SHP77 treated with DMSO at 0.1 percent for 48 hours (cell line): Measurements from ENCODE around the gene SHLD1.

Experiments used
- DNase-seq: peaks from one replicate; lab custom pipeline; 2025; lab: John Stamatoyannopoulos, UW

SHLD1 gene

GRCh38 chr20:5820738-5821137 lies 70.5 kb downstream of the SHLD1 start:
- no peak for DNase-seq

- no peak for DNase-seq
Observed at GRCh38 chr20:5821627-5822215, 71.5 kb downstream of the SHLD1 start.

DNA sequence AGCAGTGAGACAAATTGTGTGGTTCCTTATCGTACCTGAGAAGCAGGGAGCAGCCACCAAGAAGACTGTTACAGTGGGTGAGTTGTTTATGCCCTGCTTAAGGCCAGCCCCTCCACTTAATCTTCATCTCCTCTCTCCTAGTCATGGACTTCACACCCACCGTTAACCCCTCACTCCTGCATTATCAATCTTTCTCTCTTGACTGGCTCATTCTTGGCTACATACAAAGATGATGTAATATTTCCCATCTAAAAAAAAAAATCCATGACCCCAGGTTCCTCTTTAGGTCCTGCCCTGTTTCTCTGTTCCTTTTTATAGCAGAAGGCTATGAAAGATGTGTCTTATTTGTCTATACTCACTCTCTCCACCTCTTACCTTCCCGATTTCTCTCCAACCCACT lies 72.4 kb downstream of the SHLD1 start:
- DNase-seq = no peak

GRCh38 chr20:5825130-5825719 lies 75.0 kb downstream of the SHLD1 start:
- no peak for DNase-seq

GRCh38 chr20:5827098-5827853 lies 77.1 kb downstream of the SHLD1 start:
- DNase-seq = no peak

DNA sequence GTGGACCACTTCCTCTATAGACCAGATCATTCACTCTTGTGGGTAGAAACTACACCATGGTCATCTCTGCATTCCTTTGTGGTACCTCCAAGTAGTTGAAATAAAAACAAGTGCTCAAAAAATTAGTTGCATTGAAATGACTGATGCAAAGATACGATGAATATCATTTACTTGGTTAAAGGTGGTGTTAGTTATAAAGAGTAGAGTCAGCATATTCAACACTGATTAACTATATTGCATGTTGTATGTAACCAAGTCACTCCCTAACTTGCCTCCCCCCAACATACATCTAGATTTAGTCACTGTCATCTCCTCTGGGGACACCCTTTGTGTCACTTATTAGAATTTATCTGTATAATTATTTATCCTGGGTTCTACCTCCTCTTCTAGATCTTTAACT lies 77.7 kb downstream of the SHLD1 start:
- DNase-seq = no peak

- DNase-seq = no peak
Observed at GRCh38 chr20:5829241-5829809, 79.1 kb downstream of the SHLD1 start.

DNA sequence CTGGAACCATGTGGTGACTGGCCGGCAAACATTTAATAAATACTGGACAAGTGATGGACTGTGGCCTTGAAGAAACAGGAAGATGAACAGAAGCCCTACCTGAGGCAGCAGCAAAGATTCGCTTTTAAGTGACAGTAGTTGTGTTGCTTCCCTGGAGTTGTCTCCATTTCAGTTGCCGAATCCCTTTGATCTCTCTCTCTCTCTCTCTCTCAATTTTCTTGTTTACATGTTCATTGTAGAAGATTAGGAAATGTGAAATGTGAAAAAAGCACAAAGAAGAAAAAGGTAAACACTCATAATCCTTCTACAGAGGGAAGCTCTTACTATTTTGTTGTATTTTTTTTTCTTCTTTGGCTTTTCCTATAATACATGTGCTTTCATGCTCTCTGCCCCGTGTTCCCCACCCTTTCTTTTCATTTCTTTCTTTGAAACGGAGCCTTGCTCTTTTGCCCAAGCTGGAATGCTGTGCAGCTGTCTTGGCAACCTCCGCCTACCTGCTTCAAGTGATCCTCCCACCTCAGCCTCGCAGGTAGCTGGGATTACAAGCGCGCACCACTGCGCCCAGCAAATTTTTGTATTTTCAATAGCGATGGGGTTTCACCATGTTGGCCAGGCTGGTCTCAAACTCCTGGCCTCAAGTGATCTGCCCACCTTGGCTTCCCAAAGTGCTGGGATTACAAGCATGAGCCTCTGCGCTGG lies 81.5 kb downstream of the SHLD1 start:
- no peak for DNase-seq

DNA sequence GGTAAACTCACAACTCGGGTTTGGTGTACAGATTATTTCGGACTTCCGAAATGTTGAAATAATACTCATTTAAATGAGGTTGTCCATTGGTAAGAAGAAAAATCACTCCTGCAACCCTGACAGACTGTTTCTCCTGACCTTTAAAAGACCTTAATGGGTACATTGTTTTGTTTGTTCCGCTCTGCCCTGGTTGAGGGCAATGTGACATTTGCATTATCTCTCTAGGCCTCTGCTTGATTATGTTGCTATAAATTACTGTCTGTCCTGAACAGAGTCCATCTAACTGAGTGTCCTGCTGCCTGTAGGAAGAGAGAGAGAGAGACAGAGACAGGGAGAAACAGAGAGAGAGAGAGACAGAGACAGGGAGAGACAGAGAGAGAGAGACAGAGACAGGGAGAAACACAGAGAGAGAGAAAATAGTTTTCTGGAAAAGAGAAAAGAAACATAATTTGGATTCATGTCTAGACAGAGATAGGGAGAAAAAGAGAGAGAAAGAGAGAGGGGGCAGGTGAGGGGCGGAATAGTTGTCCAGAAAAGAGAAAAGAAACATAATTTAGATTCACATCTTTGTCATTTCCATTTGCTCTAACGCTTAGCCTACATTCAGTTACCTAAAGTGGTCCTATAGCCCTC lies 83.2 kb downstream of the SHLD1 start:
- DNase-seq = peak; percentile 65

DNA sequence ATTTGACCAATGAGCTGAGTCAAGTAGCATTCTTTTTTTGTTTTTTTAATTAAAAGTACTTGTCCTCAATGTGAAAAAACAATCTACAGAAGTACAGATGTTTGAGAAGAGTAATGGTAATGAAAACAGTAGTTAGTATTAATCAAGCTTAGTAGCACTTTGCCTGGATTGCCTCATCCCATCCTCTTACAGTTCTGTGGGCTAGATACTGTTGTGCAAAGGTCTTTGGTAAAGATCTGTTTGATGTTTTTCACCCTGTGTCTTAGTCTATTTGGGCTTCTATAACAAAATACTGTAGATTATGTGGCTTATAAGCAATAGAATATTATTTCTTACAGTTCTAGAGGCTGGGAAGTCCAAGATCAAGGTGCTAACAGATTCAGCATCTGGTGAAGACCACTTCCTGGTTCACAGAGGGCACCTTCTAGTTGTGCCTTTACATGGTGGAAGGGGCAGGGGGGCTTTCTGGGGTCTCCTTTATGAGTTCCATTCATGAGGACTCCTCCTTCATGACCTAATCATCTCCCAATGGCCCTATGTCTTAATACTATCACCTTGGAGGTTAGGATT lies 84.3 kb downstream of the SHLD1 start:
- DNase-seq = no peak

GRCh38 chr20:5835321-5835821 lies 85.2 kb downstream of the SHLD1 start:
- peak; percentile 76 for DNase-seq

- no peak for DNase-seq
Observed at GRCh38 chr20:5835871-5836270, 85.7 kb downstream of the SHLD1 start.

DNA sequence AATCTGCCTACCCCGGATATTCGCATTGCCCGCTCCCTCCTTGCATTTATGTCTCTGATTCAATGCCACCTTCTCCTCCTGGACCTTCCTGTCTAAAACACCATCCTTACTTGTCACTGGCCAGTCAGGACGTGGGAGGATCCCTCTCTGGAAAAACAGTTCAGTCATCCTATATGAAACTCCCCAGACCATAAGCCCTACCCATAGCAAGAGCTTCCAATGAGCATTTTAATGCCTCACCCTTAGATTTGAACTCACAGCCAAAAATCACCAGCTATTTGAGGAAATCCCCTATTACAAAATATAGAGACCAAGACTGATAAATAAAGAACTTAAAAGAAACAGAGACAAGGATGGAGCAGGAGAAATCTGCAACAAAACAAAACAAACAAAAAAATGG lies 86.4 kb downstream of the SHLD1 start:
- no peak for DNase-seq

GRCh38 chr20:5840411-5841002 lies 90.3 kb downstream of the SHLD1 start:
- DNase-seq = no peak

DNA sequence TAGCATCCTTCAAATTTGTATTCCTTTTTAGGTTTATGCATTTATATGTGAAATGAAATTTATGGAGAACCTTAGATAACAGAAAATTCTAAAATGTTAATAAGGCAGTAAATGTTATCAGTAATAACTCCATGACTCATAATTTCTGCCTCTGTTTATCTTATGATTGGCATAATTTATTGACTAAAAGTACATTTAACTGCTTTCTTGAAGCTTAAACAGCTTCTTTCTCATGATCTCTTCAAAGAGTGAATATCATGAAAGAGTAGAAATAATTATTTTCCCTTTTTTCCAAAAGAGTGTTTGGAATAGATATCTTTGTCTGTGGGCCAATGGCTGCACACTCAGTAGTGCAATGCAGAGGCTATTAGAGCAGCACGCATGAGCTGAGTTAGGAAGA lies 91.3 kb downstream of the SHLD1 start:
- no peak for DNase-seq

DNA sequence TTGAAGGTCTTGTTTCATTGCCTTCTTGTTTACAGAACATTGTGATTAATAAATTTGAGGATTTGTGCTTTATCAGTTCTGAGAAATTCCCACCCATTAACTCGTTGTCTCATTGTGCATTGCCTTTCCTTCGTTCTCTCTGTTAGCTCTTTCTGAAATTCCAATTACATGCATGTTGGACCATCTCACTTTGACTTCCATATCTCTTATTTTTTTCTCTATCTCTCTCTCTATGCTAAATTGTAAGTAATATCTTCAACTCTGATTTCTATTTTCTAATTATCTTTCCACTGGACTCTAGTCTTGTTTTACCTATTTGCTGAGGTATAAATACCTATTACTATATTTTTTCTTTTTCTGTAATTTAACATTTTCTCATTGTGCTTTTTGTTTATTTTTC lies 92.3 kb downstream of the SHLD1 start:
- no peak for DNase-seq

GRCh38 chr20:5843054-5843592 lies 92.9 kb downstream of the SHLD1 start:
- DNase-seq = no peak

DNA sequence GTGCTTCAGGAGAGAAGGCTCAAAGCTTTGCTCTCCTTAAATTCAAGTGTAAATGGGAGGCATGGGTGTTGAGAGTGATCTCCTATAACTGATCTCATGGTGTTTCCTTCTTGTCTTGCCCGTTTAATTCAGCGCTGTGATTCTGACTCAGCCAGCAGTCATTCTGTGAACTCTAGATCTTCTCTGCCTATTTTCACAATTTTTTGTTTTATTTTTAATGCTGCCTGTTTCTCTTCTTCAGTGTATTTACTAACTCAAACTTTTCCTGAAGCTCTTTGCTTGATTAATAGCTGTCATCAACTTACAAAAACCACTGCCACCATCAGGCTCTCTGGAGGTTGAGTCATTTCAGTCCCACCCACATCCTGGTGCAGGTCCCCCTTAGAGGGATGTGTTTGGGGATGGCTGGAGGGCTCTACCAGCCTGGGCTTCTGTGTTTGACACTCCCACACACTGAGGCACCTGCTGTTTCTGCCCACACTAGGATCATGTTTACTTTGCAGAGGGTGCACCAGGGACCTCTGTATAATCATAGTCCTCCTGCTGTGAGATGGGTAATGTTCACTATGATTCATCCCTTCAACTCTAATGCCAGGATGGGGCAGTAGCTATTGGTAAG lies 94.0 kb downstream of the SHLD1 start:
- DNase-seq = peak; percentile 90

DNA sequence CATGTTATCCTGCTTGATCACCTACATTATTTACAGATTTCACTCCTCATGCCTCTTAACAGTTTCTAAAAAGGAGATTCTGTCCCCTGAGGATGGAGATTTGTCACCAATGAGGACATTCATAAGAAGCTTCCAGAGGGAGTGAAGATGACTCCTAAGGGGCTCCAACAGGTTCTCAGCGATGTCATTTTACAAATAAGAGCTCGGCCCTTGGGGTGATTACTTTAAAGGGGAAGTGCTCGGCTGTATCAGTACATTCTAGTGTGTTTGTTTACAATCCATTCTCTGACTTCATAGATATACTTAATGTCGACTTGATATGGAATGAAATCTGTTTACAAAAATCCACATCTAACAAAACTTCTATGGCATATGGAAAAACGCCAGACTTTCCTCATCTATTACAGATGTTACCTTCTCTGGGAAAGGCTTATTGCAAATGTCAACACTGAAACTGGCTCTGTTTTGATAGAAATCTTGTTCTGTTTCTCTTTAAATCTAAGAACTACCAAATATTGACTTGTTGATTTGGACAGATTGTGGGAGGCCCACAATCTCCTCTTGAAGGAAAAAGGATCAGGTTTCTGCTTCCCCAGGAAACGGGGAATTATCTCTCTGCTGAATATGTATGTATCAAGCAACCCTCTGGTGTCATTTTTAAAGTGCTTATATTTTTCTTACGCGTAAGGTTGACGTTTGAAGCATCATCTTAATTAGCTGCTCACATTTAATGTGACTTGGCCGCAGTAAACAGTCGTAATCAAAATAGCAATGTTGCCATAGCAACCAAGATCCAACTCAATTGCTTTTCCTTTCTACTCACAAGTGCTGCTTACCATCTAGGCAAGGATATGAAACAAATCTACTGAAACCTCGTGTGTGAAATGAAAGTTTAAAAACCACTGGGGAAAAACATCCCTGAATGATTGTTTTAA lies 95.7 kb downstream of the SHLD1 start:
- DNase-seq = no peak
